ENCODE data around the gene HOXB3. TPM values are rescaled to one million over a fixed set of nuclear protein-coding genes. Genes with fewer than 3 reads are reported as not detected.

The HOXB3 gene
- total RNA-seq, 1 donor from 2014 or later: not detected

DNA sequence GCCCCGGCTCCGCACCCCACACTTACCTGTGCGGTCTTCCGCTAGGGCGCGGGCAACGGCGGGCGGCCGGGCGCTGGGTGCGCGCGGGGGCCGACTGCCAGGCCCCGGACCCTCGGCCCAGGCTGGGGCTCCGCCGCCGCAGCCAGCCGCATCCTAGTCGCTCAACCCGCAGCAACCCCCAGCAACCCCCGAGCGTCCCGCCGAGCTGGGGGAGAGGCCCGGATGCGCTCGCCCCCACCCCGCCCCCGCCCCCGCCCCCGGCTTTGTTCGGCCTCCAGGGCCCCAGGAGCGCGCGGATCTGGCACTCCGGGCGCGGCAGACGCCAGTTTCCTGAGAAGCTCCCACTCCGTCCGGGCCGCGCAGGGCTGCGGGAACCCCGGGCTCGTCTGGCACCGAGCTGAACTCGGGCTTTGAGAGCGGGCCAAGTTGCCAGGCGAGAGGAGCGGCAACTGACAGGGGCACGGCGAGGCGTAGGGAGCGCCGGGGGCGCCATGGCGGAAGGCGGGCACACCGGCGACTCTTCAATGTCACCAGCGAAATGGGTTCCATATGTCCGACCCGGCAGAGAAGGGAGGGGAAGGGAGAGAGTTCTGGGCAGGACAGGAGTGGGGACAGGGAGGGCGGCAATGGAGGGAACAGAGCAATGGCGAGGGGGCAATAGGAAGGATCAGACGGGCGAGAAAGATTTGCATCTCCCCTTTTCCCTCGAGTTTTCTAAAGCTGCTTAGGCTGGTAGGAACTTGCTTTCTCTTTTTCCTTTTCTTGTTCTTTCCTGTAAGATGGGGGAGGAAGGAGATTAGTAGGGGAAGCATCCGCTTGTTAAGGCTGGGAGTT is 25.6 kb downstream of the HOXB3 start:
- no peak overlapping the region for H3K27ac ChIP-seq
- DNase-seq (ENCODE audit: low spot score): no peak
- H3K4me1 Mint-ChIP-seq: no peaks in the 10 kb centered on the region
- peak; percentile 97 for TF ChIP-seq EZH2 (IDR thresholded peaks at IDR 0.05)
- peak; percentile 96 for TF ChIP-seq EZH2phosphoT487 (IDR thresholded peaks at IDR 0.05)
- TF ChIP-seq, protein P1, sequence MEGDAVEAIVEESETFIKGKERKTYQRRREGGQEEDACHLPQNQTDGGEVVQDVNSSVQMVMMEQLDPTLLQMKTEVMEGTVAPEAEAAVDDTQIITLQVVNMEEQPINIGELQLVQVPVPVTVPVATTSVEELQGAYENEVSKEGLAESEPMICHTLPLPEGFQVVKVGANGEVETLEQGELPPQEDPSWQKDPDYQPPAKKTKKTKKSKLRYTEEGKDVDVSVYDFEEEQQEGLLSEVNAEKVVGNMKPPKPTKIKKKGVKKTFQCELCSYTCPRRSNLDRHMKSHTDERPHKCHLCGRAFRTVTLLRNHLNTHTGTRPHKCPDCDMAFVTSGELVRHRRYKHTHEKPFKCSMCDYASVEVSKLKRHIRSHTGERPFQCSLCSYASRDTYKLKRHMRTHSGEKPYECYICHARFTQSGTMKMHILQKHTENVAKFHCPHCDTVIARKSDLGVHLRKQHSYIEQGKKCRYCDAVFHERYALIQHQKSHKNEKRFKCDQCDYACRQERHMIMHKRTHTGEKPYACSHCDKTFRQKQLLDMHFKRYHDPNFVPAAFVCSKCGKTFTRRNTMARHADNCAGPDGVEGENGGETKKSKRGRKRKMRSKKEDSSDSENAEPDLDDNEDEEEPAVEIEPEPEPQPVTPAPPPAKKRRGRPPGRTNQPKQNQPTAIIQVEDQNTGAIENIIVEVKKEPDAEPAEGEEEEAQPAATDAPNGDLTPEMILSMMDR (IDR thresholded peaks at IDR 0.05): no peak
- H3K4me3 ChIP-seq: peak overlapping the region; percentile 17
- no peaks in the 10 kb centered on the region for H3K4me1 ChIP-seq
- H3K27me3 Mint-ChIP-seq (ENCODE audit: insufficient read depth, low read depth): peaks cover 44% of the 10 kb centered on the region
- H3K9me3 Mint-ChIP-seq: peaks cover 3% of the 10 kb centered on the region
- no peaks in the 10 kb centered on the region for H3F3A ChIP-seq (ENCODE audit: low read depth)
- H3K27me3 ChIP-seq: peaks cover 100% of the 10 kb centered on the region
- H3K36me3 ChIP-seq: no peaks in the 10 kb centered on the region
- no peak overlapping the region for H3K4me2 ChIP-seq
- no peaks in the 10 kb centered on the region for H3K9me3 ChIP-seq (ENCODE audit: low read depth)
- H3K9ac ChIP-seq: no peak overlapping the region
- no peaks in the 10 kb centered on the region for H3K36me3 Mint-ChIP-seq
- no peak overlapping the region for H3K4me3 Mint-ChIP-seq
- H2AFZ ChIP-seq (replicated peaks): no peak overlapping the region
- no peak overlapping the region for H3K27ac Mint-ChIP-seq
- H4K20me1 ChIP-seq (ENCODE audit: low read depth): peaks cover 94% of the 10 kb centered on the region
- no peaks in the 10 kb centered on the region for H3K79me2 ChIP-seq (ENCODE audit: low read depth)

DNA sequence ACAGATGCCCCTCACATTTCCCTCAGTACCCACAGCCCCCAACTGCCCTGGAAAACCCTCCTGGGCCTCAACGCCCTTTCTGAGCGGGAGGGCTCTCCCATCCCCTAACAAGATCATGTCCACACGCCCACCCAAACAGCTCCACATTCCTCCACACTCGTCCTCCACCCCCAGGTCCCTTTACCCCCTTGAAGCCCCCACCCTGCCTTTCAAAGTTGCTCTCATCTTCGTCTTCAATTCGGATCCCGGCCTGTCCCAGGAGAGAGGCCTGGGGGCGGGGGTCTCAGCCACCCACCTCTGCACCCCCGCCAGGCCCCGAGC is 26.2 kb downstream of the HOXB3 start:
- Mint-ChIP-seq H3K36me3 (no peaks in the 10 kb centered on the region), H3K27me3 (ENCODE audit: insufficient read depth, low read depth) (peaks cover 50% of the 10 kb centered on the region), H3K9me3 (peaks cover 3% of the 10 kb centered on the region), H3K4me3 (peak overlapping the region; percentile 16), H3K4me1 (no peaks in the 10 kb centered on the region), H3K27ac (no peak overlapping the region)
- Histone ChIP-seq H3K9ac (no peak overlapping the region), H3K36me3 (no peaks in the 10 kb centered on the region), H3K9me3 (ENCODE audit: low read depth) (no peaks in the 10 kb centered on the region), H3K79me2 (ENCODE audit: low read depth) (no peaks in the 10 kb centered on the region), H4K20me1 (ENCODE audit: low read depth) (peaks cover 94% of the 10 kb centered on the region), H2AFZ (replicated peaks) (no peak overlapping the region), H3K4me2 (no peak overlapping the region), H3K4me3 (no peak overlapping the region), H3K27me3 (peaks cover 100% of the 10 kb centered on the region), H3K27ac (no peak overlapping the region), H3K4me1 (no peaks in the 10 kb centered on the region), H3F3A (ENCODE audit: low read depth) (no peaks in the 10 kb centered on the region)
- TF ChIP-seq EZH2 (IDR thresholded peaks at IDR 0.05): peak; percentile 89
- TF ChIP-seq EZH2phosphoT487 (IDR thresholded peaks at IDR 0.05): peak; percentile 73
- TF ChIP-seq, protein P1 (IDR thresholded peaks at IDR 0.05): no peak
- no peak for DNase-seq (ENCODE audit: low spot score)

DNA sequence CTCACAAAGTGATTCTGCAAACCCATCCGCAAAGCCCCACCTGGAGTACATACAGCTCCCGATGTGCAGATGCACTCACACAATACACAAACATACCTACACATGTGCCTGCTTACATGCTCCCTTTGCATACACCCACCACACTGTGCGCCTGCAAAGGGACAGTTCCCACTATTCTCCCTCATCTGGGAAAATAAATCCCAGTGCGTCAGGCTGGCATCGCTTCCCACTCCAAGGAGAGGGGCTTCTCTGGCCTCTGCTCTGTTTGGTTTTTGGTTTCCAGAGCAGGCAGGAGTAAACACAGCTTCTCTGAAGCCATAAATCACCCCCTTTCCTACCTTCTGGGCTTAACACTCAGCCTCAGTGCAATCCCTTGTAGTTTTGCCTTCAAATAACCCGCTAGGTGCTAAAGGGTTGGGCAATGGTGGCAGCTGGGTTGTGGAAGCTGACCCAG is 26.6 kb downstream of the HOXB3 start:
- Histone ChIP-seq H4K20me1 (ENCODE audit: low read depth) (peaks cover 94% of the 10 kb centered on the region), H3K27ac (no peak overlapping the region), H3K4me2 (no peak overlapping the region), H3K4me3 (no peak overlapping the region), H3K36me3 (no peaks in the 10 kb centered on the region), H3F3A (ENCODE audit: low read depth) (no peaks in the 10 kb centered on the region), H3K9ac (no peak overlapping the region), H3K4me1 (no peaks in the 10 kb centered on the region), H3K27me3 (peaks cover 100% of the 10 kb centered on the region), H3K79me2 (ENCODE audit: low read depth) (no peaks in the 10 kb centered on the region), H3K9me3 (ENCODE audit: low read depth) (no peaks in the 10 kb centered on the region), H2AFZ (replicated peaks) (no peak overlapping the region)
- no peak overlapping the region for H3K27ac Mint-ChIP-seq
- peaks cover 54% of the 10 kb centered on the region for H3K27me3 Mint-ChIP-seq (ENCODE audit: insufficient read depth, low read depth)
- TF ChIP-seq EZH2 (IDR thresholded peaks at IDR 0.05) (no peak), EZH2phosphoT487 (IDR thresholded peaks at IDR 0.05) (peak; percentile 24)
- TF ChIP-seq, protein P1 (IDR thresholded peaks at IDR 0.05): no peak
- H3K4me1 Mint-ChIP-seq: no peaks in the 10 kb centered on the region
- H3K4me3 Mint-ChIP-seq: peak overlapping the region; percentile 16
- no peaks in the 10 kb centered on the region for H3K36me3 Mint-ChIP-seq
- no peak for DNase-seq (ENCODE audit: low spot score)
- H3K9me3 Mint-ChIP-seq: peaks cover 3% of the 10 kb centered on the region

Data from neural progenitor cell (in vitro differentiated cells).